ENCODE results near the gene FNDC3B. TPM values are rescaled to one million over a fixed set of nuclear protein-coding genes. Genes with fewer than 3 reads are reported as not detected.

FNDC3B gene
- total and polyA plus RNA-seq, 9 of the 15 experiments (the other 6 are each of a cell fraction or from before 2014, with no cell fraction given): 7.0 to 35.8 (median 16.2) TPM

DNA sequence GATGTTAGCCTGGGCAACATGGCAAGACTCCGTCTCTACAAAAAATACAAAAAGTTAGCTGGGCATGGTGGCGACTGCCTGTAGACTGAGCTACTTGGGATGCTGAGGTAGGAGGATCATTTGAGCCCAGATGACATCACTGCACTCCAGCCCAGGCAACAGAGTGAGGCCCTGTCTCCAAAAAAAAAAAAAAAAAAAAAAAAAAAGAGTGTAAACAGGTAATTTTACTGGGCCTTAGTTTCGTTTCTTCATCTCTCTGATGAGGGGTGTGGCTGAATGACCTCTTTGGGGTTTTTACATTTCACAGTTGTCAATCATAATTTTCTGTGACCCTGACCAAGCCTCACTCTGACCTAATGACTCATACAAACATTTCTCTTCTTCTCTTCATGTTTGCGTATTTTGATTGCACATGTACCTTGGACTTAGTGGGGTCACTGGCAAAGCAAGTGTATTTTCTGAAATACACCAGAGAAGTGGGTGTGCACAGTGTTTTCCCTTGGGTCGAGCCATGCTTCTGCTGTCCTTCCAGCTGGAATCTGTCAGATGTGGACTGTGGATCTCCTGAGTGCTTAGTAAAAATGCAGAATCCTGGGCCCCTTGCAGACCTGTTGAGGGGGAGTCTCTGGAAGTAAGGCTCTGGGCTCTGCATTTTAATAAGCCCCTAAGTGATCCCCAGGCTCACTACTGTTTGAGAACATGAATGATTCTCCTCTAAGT lies 140.5 kb downstream of the FNDC3B start (continued):
- peak; percentile 68 for TF ChIP-seq NR2C1 (IDR thresholded peaks at IDR 0.05)
- TF ChIP-seq NR2C1 (tag; IDR thresholded peaks at IDR 0.05): peak; percentile 82
- TF ChIP-seq, protein P1, sequence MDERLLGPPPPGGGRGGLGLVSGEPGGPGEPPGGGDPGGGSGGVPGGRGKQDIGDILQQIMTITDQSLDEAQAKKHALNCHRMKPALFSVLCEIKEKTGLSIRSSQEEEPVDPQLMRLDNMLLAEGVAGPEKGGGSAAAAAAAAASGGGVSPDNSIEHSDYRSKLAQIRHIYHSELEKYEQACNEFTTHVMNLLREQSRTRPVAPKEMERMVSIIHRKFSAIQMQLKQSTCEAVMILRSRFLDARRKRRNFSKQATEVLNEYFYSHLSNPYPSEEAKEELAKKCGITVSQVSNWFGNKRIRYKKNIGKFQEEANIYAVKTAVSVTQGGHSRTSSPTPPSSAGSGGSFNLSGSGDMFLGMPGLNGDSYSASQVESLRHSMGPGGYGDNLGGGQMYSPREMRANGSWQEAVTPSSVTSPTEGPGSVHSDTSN (CRISPR knock-in tag; IDR thresholded peaks at IDR 0.05; ENCODE audit: low read depth): no peak
- TF ChIP-seq, protein P1 (tag; conservative IDR thresholded peaks at IDR 0.05; ENCODE audit: low read depth): peak; percentile 59
- no peak for TF ChIP-seq TAF15 (IDR thresholded peaks at IDR 0.05; ENCODE audit: low read depth, low read length)
- TF ChIP-seq, protein P2, sequence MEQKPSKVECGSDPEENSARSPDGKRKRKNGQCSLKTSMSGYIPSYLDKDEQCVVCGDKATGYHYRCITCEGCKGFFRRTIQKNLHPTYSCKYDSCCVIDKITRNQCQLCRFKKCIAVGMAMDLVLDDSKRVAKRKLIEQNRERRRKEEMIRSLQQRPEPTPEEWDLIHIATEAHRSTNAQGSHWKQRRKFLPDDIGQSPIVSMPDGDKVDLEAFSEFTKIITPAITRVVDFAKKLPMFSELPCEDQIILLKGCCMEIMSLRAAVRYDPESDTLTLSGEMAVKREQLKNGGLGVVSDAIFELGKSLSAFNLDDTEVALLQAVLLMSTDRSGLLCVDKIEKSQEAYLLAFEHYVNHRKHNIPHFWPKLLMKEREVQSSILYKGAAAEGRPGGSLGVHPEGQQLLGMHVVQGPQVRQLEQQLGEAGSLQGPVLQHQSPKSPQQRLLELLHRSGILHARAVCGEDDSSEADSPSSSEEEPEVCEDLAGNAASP (IDR thresholded peaks at IDR 0.05): no peak
- no peak for TF ChIP-seq HDAC2 (IDR thresholded peaks at IDR 0.05)
- TF ChIP-seq, protein P3, sequence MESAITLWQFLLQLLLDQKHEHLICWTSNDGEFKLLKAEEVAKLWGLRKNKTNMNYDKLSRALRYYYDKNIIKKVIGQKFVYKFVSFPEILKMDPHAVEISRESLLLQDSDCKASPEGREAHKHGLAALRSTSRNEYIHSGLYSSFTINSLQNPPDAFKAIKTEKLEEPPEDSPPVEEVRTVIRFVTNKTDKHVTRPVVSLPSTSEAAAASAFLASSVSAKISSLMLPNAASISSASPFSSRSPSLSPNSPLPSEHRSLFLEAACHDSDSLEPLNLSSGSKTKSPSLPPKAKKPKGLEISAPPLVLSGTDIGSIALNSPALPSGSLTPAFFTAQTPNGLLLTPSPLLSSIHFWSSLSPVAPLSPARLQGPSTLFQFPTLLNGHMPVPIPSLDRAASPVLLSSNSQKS (CRISPR knock-in tag; IDR thresholded peaks at IDR 0.05): no peak
- no peak for TF ChIP-seq SAFB2 (IDR thresholded peaks at IDR 0.05; ENCODE audit: borderline replicate concordance, low read depth, low read length, severe bottlenecking)
- TF ChIP-seq, protein P4, sequence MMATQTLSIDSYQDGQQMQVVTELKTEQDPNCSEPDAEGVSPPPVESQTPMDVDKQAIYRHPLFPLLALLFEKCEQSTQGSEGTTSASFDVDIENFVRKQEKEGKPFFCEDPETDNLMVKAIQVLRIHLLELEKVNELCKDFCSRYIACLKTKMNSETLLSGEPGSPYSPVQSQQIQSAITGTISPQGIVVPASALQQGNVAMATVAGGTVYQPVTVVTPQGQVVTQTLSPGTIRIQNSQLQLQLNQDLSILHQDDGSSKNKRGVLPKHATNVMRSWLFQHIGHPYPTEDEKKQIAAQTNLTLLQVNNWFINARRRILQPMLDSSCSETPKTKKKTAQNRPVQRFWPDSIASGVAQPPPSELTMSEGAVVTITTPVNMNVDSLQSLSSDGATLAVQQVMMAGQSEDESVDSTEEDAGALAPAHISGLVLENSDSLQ (IDR thresholded peaks at IDR 0.05): peak; percentile 94
- TF ChIP-seq PTTG1 (tag; IDR thresholded peaks at IDR 0.05; ENCODE audit: low read depth): no peak
- peak; percentile 73 for TF ChIP-seq CEBPG (CRISPR knock-in tag; IDR thresholded peaks at IDR 0.05)
- TF ChIP-seq CEBPG (tag; conservative IDR thresholded peaks at IDR 0.05 in 1 of 2, IDR thresholded peaks at IDR 0.05 in 1 of 2): no peak; a peak in 1 of 4 replicates
- TF ChIP-seq TRIM24 (IDR thresholded peaks at IDR 0.05): no peak
- TF ChIP-seq ZNF384 (IDR thresholded peaks at IDR 0.05; ENCODE audit: low read depth, low read length): peak; percentile 87
- TF ChIP-seq POLR2G (IDR thresholded peaks at IDR 0.05; ENCODE audit: low read depth, low read length): no peak
- TF ChIP-seq, protein P5, sequence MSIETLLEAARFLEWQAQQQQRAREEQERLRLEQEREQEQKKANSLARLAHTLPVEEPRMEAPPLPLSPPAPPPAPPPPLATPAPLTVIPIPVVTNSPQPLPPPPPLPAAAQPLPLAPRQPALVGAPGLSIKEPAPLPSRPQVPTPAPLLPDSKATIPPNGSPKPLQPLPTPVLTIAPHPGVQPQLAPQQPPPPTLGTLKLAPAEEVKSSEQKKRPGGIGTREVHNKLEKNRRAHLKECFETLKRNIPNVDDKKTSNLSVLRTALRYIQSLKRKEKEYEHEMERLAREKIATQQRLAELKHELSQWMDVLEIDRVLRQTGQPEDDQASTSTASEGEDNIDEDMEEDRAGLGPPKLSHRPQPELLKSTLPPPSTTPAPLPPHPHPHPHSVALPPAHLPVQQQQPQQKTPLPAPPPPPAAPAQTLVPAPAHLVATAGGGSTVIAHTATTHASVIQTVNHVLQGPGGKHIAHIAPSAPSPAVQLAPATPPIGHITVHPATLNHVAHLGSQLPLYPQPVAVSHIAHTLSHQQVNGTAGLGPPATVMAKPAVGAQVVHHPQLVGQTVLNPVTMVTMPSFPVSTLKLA (conservative IDR thresholded peaks at IDR 0.05): 0 out of 4 replicates have a peak, but pooled peaks of 1 of the 2 experiments have one; percentile 36
- TF ChIP-seq JUNB (CRISPR knock-in tag; conservative IDR thresholded peaks at IDR 0.05): no peak
- TF ChIP-seq JUN (IDR thresholded peaks at IDR 0.05; ENCODE audit: borderline replicate concordance, low read depth, low read length): peak; percentile 80
- TF ChIP-seq JUN (CRISPR knock-in tag; IDR thresholded peaks at IDR 0.05; ENCODE audit: borderline replicate concordance): no peak
- TF ChIP-seq MEIS2 (IDR thresholded peaks at IDR 0.05; ENCODE audit: partially characterized antibody): peak; percentile 79
